Tibial nerve (tissue), 4 donors: ENCODE measurements around the gene UXS1. TPM values are rescaled to one million over a fixed set of nuclear protein-coding genes. Genes with fewer than 3 reads are reported as not detected.
"Not testable (repeated sequence)": the region's sequence is repeated elsewhere in the genome, so short reads cannot be mapped to it uniquely, and the experiment has no call there.

Experiments
- DNase-seq, 2 donors: peaks; one replicate each; pipeline ENCODE4 v3.0.0-alpha.2; 2019; ENCODE audit warnings: low spot score in 2 of 2
- H3K27ac ChIP-seq, 4 donors: fragments of 200-600 bp; sonication (generic) in 3 of 4; one replicate each; pipeline ENCODE4 v1.5.1; 2017 to 2019; ENCODE audit warnings: mild to moderate bottlenecking in 1 of 4
- H3K27me3 ChIP-seq, 2 donors: fragments of 200-600 bp; sonication (generic) in 1 of 2; one replicate each; pipeline versions ENCODE4 v1.5.1 to v1.6.0; 2017 to 2019
- H3K36me3 ChIP-seq, 3 donors: fragments of 200-600 bp; sonication (generic); one replicate each; pipeline ENCODE4 v1.5.1; 2018 to 2019
- H3K4me1 ChIP-seq, 4 donors: fragments of 200-600 bp; sonication (generic) in 3 of 4; one replicate each; pipeline ENCODE4 v1.5.1; 2017 to 2019
- H3K4me3 ChIP-seq, 4 donors: fragments of 200-600 bp; sonication (generic) in 3 of 4; one replicate each; pipeline ENCODE4 v1.5.1; 2017 to 2019; ENCODE audit warnings: mild to moderate bottlenecking in 1 of 4, moderate library complexity in 1 of 4
- H3K9me3 ChIP-seq, 4 donors: fragments of 200-600 bp; sonication (generic) in 3 of 4; one replicate each; pipeline ENCODE4 v1.5.1; 2017 to 2019
- EP300 ChIP-seq, 2 donors: sonication (generic); formaldehyde crosslinking; IDR thresholded peaks; one replicate each; pipeline ENCODE4 v1.6.1; 2017; ENCODE audit warnings: antibody characterized with exemption in 2 of 2, mild to moderate bottlenecking in 1 of 2
- POLR2A ChIP-seq, 2 donors: fragments of 450-650 bp; IDR thresholded peaks; one replicate each; pipeline ENCODE4 v1.6.1; 2017; ENCODE audit warnings: antibody characterized with exemption in 2 of 2, mild to moderate bottlenecking in 2 of 2, moderate library complexity in 2 of 2
- WGBS, 2 donors: methylation state at CpG; one replicate each; pipeline ENCODE4 v1.1.5; 2018; 5-methylcytosine and 5-hydroxymethylcytosine counted together
- total RNA-seq, 4 donors: library from RNA; depleted of rRNA; stranded (reverse); fragments of >200 nt; gene quantifications; one replicate each; pipeline ENCODE4 v1.1.0, GENCODE V29; 2016
- TF ChIP-seq, protein P1 (sequence below), 5 experiments: fragments of 200-600 bp in 3 of 5; fragments of 450-650 bp in 2 of 5; sonication (generic) in 3 of 5; IDR thresholded peaks; one replicate each; pipeline ENCODE4 v1.5.1; 2016 to 2019; ENCODE audit warnings: antibody characterized with exemption in 5 of 5, mild to moderate bottlenecking in 3 of 5, moderate library complexity in 2 of 5

Gene UXS1
- total RNA-seq: 10 to 100 TPM; 38.5 to 78.9 (median 51.3) TPM

DNA sequence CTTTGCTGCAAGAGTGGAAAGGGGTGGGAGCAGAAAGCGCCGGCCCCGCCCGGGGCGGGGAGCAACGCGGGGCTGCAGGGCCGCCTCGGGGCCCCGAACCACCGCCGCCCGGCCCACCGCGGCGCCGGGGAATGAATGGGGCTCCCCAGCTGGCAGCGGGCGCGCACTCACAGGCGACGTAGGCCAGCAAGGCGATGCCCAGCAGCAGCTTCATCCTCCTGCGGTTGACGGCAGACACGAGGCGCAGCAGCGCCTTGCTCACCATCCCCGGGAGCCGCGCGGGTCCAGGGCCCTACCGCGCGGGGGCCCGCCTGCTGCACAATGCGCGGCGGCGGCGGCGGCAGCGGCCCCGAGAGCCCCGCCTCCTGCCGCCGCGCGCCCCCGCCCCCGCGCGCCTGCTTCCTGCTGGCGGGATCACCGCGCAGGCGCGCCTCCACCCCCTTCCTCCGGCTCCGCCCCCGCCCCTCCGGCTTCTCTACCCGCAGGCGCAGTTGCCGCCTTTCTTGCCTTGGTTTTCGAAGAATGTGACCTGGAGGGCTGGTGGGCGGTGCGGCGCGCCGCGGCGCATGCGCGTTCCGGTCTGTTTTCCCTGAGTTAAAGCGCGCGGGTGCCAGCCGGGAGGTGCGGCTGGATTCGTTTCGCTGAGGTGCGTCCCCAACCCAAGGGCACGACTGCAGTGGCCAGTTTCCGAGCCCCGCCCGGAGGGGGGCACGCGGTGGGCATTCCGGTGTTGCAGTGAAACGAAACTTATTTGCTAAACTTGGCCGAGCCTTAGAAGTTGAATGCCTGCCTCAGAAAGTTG lies at the start of gene UXS1:
TSS of gene UXS1 (minus strand) at position 325 of the 802 bp plus-strand sequence. CDS start at position 265, 60 bp downstream.
- H3K27ac ChIP-seq: peak within 1 kb of the TSS; percentile 81 to 94 (median 88)
- DNase-seq: peak; percentile 94 to 95
- no peaks in the 10 kb centered on the region for H3K9me3 ChIP-seq
- H3K4me1 ChIP-seq: peaks cover 0 to 54% (median 9%) of the 10 kb centered on the region in 4 donors
- H3K36me3 ChIP-seq: no peaks in the 10 kb centered on the region
- TF ChIP-seq, protein P1, sequence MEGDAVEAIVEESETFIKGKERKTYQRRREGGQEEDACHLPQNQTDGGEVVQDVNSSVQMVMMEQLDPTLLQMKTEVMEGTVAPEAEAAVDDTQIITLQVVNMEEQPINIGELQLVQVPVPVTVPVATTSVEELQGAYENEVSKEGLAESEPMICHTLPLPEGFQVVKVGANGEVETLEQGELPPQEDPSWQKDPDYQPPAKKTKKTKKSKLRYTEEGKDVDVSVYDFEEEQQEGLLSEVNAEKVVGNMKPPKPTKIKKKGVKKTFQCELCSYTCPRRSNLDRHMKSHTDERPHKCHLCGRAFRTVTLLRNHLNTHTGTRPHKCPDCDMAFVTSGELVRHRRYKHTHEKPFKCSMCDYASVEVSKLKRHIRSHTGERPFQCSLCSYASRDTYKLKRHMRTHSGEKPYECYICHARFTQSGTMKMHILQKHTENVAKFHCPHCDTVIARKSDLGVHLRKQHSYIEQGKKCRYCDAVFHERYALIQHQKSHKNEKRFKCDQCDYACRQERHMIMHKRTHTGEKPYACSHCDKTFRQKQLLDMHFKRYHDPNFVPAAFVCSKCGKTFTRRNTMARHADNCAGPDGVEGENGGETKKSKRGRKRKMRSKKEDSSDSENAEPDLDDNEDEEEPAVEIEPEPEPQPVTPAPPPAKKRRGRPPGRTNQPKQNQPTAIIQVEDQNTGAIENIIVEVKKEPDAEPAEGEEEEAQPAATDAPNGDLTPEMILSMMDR (IDR thresholded peaks at IDR 0.05): peak in 1 of 5 experiments; percentile 19
- TF ChIP-seq EP300 (IDR thresholded peaks at IDR 0.05): peak; percentile 59 to 94
- peak; percentile 44 to 75 for TF ChIP-seq POLR2A (IDR thresholded peaks at IDR 0.05)
- no peaks in the 10 kb centered on the region for H3K27me3 ChIP-seq
- WGBS, 2 donors: 1% methylated on average over 23 to 26 of the region's 93 CpGs
- H3K4me3 ChIP-seq: peak within 1 kb of the TSS; percentile 67 to 97 (median 90)

DNA sequence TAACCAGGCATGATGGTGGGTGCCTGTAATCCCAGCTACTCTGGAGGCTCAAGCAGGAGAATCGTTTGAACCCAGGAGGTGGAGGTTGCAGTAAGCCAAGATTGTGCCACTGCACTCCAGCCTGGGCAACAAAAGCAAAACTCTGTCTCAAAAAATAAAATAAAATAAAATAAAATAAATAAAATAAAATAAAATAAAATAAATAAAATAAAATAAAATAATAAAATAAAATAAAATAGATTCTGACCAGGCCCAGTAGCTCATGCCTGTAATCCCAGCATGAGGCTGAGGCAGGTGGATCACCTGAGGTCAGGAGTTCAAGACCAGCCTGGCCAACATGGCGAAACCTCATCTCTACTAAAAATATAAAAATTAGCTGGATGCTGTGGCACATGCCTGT lies 45.4 kb upstream of the UXS1 start:
- H3K27ac ChIP-seq, H3K4me1 ChIP-seq, H3K4me3 ChIP-seq, H3K36me3 ChIP-seq, DNase-seq, H3K27me3 ChIP-seq: not testable (repeated sequence)
- H3K9me3 ChIP-seq: peaks cover 0 to 44% (median 2%) of the 10 kb centered on the region in 4 donors
- 95 to 97% methylated on average over 2 of the region's 2 CpGs for WGBS, 2 donors

DNA sequence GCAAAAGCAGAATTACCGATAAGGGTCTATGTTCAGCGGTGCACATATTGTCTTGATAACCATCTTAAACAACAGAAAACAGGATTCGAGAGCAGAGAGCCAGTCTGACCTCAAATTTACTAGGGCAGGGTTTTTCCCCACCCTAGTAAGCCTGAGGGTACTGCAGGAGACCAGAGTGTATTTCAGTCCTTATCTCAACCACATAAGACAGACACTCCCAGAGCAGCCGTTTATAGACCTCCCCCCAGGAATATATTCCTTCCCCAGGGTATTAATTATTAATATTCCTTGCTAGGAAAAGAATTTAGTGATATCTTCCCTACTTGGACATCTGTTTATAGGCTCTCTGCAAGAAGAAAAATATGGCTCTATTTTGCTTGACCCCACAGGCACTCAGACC lies 41.3 kb upstream of the UXS1 start:
- not testable (repeated sequence) for H3K4me3 ChIP-seq, H3K4me1 ChIP-seq, H3K27ac ChIP-seq, H3K36me3 ChIP-seq, H3K27me3 ChIP-seq, DNase-seq
- 88% methylated on average over 4 of the region's 4 CpGs for WGBS, 2 donors
- H3K9me3 ChIP-seq: peaks cover 0 to 40% (median 2%) of the 10 kb centered on the region in 4 donors

DNA sequence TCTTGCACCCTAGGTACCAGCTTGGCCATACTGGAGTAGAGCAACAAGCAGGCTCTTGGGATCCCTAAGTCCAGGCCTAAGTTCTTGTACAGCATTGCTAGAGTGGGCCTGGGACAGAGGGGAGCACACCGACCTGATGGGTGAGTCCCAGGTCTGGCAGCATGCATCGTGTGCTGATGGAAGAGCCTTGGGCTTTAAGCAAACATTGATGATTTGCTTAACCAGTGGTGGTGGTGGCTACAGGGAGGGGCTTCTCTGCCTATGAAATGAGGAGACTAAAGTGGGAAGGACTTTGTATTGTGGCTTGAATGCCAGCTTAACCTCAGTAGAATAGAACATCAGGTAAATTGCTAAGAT lies 39.2 kb upstream of the UXS1 start:
- Histone ChIP-seq H3K4me1 (no peaks in the 10 kb centered on the region), H3K27me3 (no peaks in the 10 kb centered on the region), H3K9me3 (peaks cover 0 to 32% (median 2%) of the 10 kb centered on the region in 4 donors), H3K36me3 (no peaks in the 10 kb centered on the region), H3K27ac (no peak overlapping the region), H3K4me3 (no peak overlapping the region)
- WGBS, 2 donors: 88 to 91% methylated on average over 2 of the region's 2 CpGs
- DNase-seq: no peak
- TF ChIP-seq, protein P1 (IDR thresholded peaks at IDR 0.05): no peak
- TF ChIP-seq POLR2A (IDR thresholded peaks at IDR 0.05) (no peak), EP300 (IDR thresholded peaks at IDR 0.05) (no peak)

DNA sequence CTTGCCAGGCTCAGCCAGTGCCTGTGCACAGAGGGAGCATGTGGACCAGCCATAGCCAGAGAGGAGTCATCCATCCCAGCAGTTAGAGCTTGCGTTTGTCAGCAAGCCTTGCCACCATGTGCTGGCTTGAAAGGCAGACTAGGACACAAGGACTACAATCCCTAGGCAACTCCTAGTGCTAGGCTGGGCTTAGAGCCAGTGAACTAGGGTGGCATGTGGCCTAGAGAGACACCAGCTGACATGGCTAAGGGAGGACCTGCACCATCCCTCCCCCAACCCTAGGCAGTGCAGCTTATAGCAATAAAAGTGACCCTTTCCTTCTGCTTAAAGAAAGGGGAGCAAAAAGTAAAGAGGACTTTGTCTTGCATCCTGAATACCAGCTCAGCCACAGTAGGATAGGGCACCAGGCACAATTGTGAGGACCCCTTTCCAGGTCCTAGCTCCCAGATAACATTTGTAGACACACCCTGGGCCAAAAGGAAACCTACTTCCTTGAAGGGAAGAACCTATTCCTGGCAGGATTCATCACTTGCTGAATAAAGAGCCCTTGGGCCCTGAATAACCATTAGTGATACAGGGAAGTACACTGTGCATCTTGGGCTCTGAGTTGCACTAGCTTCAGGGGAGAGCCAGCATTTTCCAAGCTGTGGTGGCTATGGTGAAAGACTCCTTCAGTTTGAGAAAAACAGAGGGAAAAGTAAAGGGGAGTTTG lies 38.7 kb upstream of the UXS1 start:
- no peaks in the 10 kb centered on the region for H3K27me3 ChIP-seq
- WGBS, 2 donors: 88 to 100% methylated on average over 1 of the region's 1 CpG
- no peaks in the 10 kb centered on the region for H3K36me3 ChIP-seq
- TF ChIP-seq, protein P1 (IDR thresholded peaks at IDR 0.05): no peak
- TF ChIP-seq EP300 (IDR thresholded peaks at IDR 0.05) (no peak), POLR2A (IDR thresholded peaks at IDR 0.05) (no peak)
- H3K9me3 ChIP-seq: peaks cover 0 to 32% (median 2%) of the 10 kb centered on the region in 4 donors
- no peak overlapping the region for H3K4me3 ChIP-seq
- no peak for DNase-seq
- H3K4me1 ChIP-seq: no peaks in the 10 kb centered on the region
- no peak overlapping the region for H3K27ac ChIP-seq

DNA sequence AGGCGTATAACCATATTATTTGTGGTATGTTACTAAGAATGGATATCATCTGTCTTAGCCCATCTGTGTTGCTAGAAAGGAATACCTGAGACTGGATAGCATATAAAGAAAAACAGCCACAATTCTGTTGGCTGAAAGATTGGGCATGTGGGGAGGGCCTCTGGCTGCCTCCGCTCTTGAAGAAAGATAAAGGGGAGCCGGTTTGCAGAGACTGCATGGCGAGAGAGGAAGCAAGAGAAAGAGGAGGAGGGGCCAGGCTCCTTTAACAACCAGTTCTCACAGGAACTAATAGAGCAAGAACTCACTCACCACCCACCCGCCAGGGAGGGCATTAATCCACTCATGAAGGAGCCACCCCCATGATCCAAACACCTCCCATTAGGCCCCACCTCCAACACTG lies 29.2 kb upstream of the UXS1 start:
- no peak overlapping the region for H3K27ac ChIP-seq
- no peaks in the 10 kb centered on the region for H3K36me3 ChIP-seq
- H3K4me1 ChIP-seq: no peaks in the 10 kb centered on the region
- H3K27me3 ChIP-seq: no peaks in the 10 kb centered on the region
- H3K4me3 ChIP-seq: no peak overlapping the region
- TF ChIP-seq EP300 (IDR thresholded peaks at IDR 0.05) (no peak), POLR2A (IDR thresholded peaks at IDR 0.05) (no peak)
- TF ChIP-seq, protein P1 (IDR thresholded peaks at IDR 0.05): no peak
- WGBS, 2 donors: 53 to 66% methylated on average over 5 of the region's 5 CpGs
- DNase-seq: no peak
- no peaks in the 10 kb centered on the region for H3K9me3 ChIP-seq

DNA sequence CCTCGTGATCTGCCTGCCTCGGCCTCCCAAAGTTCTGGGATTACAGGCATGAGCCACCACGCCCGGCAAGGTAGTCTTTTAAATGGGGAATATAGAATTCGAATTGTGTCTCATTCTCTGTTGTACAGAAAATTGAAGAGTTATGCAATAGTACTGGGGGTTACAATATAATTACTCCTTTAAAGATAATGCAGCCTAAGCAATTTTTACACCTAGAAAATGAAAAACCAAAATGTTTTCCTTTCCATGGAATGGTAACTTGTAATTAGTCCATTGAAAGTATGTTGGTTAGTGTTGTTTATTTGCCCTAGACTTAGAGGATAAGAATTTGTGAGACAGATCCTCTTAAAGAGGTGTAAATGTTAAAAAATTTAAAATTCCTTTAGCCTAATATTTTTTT lies 28.0 kb upstream of the UXS1 start:
- H3K27me3 ChIP-seq, H3K36me3 ChIP-seq, H3K4me1 ChIP-seq, H3K9me3 ChIP-seq, H3K4me3 ChIP-seq, H3K27ac ChIP-seq, DNase-seq: not testable (repeated sequence)
- 85 to 97% methylated on average over 5 of the region's 5 CpGs for WGBS, 2 donors
